ENCODE measurements around the gene AKT3. TPM values are rescaled to one million over a fixed set of nuclear protein-coding genes. Genes with fewer than 3 reads are reported as not detected.

AKT3 gene
- total RNA-seq, 4 donors from 2014 or later, result 42.2 to 66.5 (median 60.0) TPM

DNA sequence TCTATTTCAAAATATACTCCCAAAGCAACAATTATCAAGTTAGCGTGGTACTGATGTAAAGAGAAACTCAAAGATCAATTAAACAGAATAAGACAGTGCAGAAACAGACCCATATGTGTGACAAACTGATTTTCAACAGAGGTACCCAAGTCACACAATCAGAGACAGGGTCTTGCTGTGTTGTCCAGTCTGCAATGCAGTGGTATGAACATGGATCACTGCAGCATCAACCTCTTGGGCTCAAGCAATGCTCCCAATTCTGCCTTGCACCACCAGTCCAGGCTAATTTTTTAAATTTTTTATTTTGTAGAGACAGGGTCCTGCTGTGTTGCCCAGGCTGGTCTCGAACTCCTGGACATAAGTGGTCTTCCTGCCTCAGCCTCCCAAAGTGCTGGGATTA lies 255.6 kb downstream of the AKT3 start:
- TF ChIP-seq, protein P1, sequence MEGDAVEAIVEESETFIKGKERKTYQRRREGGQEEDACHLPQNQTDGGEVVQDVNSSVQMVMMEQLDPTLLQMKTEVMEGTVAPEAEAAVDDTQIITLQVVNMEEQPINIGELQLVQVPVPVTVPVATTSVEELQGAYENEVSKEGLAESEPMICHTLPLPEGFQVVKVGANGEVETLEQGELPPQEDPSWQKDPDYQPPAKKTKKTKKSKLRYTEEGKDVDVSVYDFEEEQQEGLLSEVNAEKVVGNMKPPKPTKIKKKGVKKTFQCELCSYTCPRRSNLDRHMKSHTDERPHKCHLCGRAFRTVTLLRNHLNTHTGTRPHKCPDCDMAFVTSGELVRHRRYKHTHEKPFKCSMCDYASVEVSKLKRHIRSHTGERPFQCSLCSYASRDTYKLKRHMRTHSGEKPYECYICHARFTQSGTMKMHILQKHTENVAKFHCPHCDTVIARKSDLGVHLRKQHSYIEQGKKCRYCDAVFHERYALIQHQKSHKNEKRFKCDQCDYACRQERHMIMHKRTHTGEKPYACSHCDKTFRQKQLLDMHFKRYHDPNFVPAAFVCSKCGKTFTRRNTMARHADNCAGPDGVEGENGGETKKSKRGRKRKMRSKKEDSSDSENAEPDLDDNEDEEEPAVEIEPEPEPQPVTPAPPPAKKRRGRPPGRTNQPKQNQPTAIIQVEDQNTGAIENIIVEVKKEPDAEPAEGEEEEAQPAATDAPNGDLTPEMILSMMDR (IDR thresholded peaks at IDR 0.05; ENCODE audit: low read depth), result no peak

GRCh38 chr1:243587823-243588560 lies 262.1 kb downstream of the AKT3 start:
- TF ChIP-seq, protein P1 (IDR thresholded peaks at IDR 0.05; ENCODE audit: low read depth), result no peak

GRCh38 chr1:243587285-243587684 lies 262.8 kb downstream of the AKT3 start:
- TF ChIP-seq, protein P1 (IDR thresholded peaks at IDR 0.05; ENCODE audit: low read depth), result no peak

DNA sequence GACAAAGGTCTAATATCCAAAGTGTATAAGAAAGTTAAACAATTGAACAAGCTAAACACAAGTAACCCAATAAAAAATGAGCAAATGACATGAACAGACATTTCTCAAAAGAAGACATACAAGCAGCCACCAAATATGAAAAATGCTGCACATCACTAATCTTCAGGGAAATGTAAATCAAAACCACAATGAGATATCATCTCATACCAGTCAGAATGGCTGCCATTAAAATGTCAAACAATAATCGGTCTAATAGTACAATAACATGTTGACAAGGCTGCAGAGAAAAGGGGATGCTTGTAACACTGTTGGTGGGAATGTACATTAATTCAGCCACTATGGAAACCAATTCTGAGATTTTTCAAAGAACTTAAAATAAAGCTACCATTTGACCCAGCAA lies 264.1 kb downstream of the AKT3 start:
- TF ChIP-seq, protein P1 (IDR thresholded peaks at IDR 0.05; ENCODE audit: low read depth), result no peak

DNA sequence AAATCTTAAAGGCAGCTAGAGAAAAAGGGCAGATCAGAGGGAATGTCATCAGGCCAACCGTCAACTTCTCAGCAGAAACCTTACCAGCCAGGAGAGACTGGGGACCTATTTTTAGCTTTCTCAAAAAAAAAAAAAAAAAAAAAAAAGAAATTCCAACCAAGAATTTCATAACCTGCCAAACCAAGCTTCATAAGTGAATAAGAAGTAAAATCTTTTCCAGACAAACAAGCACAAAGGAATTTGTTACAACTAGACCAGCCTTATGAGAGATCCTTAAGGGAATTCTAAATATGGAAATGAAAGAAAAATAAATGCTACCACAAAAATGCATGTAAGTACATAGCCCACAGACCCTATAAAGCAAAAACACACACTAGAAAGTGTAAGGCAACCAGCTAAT lies 267.7 kb downstream of the AKT3 start:
- TF ChIP-seq, protein P1 (IDR thresholded peaks at IDR 0.05; ENCODE audit: low read depth), result no peak

- TF ChIP-seq, protein P1 (IDR thresholded peaks at IDR 0.05; ENCODE audit: low read depth), result no peak
Observed at GRCh38 chr1:243580984-243581383, 269.1 kb downstream of the AKT3 start.

- TF ChIP-seq, protein P1 (IDR thresholded peaks at IDR 0.05; ENCODE audit: low read depth), result no peak
Observed at GRCh38 chr1:243580072-243580471, 270.0 kb downstream of the AKT3 start.
